ENCODE data around the gene PTRHD1.

- TF ChIP-seq EZH2 (IDR thresholded peaks at IDR 0.05; ENCODE audit: insufficient read depth, poor library complexity, severe bottlenecking) (no peak), EZH2phosphoT487 (IDR thresholded peaks at IDR 0.05; ENCODE audit: insufficient read depth, low read depth) (no peak)
Measured at GRCh38 chr2:24809316-24810007, 16.3 kb upstream of the PTRHD1 start.
